LNCAP (cell line): ENCODE results near the gene CSKMT.

Source experiments
- CTCF ChIP-seq: fragments of 450-650 bp; IDR thresholded peaks from 2 replicates; pipeline ENCODE4 v1.5.1; 2017; ENCODE audit warnings: mild to moderate bottlenecking

The CSKMT gene

GRCh38 chr11:62689421-62690183 lies 24.5 kb downstream of the CSKMT start, which contains the start of gene LRRN4CL:
Gene LRRN4CL (minus strand): TSS chr11:62689530. CDS start chr11:62688508, 1,022 bp downstream.
- TF ChIP-seq CTCF, result no peak

GRCh38 chr11:62694455-62695167 lies 29.5 kb downstream of the CSKMT start:
- TF ChIP-seq CTCF, result peak; percentile 82

- TF ChIP-seq CTCF, result no peak
These were observed 37.1 kb downstream of the CSKMT start for GRCh38 chr11:62702246-62702645.

GRCh38 chr11:62705413-62705812 lies 40.3 kb downstream of the CSKMT start:
- peak; percentile 30; the same call in 1 of the 2 replicates for TF ChIP-seq CTCF

GRCh38 chr11:62705880-62706849 lies 41.1 kb downstream of the CSKMT start:
- no peak for TF ChIP-seq CTCF

GRCh38 chr11:62706850-62707247 lies 41.7 kb downstream of the CSKMT start:
- TF ChIP-seq CTCF, result no peak

- TF ChIP-seq CTCF, result no peak
These were observed 42.3 kb downstream of the CSKMT start, which contains the start of the genes BSCL2 and GNG3 for GRCh38 chr11:62707277-62707861. Gene BSCL2 (minus strand): TSS chr11:62707424. CDS start chr11:62707195, 229 bp downstream. Gene GNG3 (plus strand): TSS chr11:62707676. CDS start chr11:62708296, 620 bp downstream.
